Sigmoid colon (tissue), 7 donors: ENCODE results near the gene ANXA2R. TPM values are rescaled to one million over a fixed set of nuclear protein-coding genes. Genes with fewer than 3 reads are reported as not detected.
"Not testable (repeated sequence)": the region's sequence is repeated elsewhere in the genome, so short reads cannot be mapped to it uniquely, and the experiment has no call there.

Experiments used
- DNase-seq: peaks from one replicate; pipeline ENCODE4 v3.0.0-alpha.2; 2019
- H3K27ac ChIP-seq, 4 donors: fragments of 200-600 bp; sonication (generic); one replicate each; pipeline ENCODE4 v1.5.1; 2016 to 2019; ENCODE audit warnings: mild to moderate bottlenecking in 1 of 4
- H3K27me3 ChIP-seq, 3 donors: fragments of 200-600 bp; sonication (generic); one replicate each; pipeline ENCODE4 v1.5.1; 2019; ENCODE audit warnings: mild to moderate bottlenecking in 1 of 3
- H3K36me3 ChIP-seq, 4 donors: fragments of 200-600 bp; sonication (generic); one replicate each; pipeline ENCODE4 v1.5.1; 2016 to 2019
- H3K4me1 ChIP-seq, 4 donors: fragments of 200-600 bp; sonication (generic); one replicate each; pipeline ENCODE4 v1.5.1; 2017 to 2019
- H3K4me3 ChIP-seq, 4 donors: fragments of 200-600 bp; sonication (generic); one replicate each; pipeline ENCODE4 v1.5.1; 2017 to 2019; ENCODE audit warnings: mild to moderate bottlenecking in 2 of 4, moderate library complexity in 1 of 4
- H3K9me3 ChIP-seq, 4 donors: fragments of 200-600 bp in 3 of 4; sonication (generic) in 3 of 4; one replicate each; pipeline versions ENCODE4 v1.5.1 to v1.6.1; 2013 to 2019
- CTCF ChIP-seq, 4 experiments: fragments of 450-650 bp in 3 of 4; fragments of 200-600 bp in 1 of 4; IDR thresholded peaks; one replicate each; pipeline ENCODE4 v1.5.1; 2016 to 2019; ENCODE audit warnings: antibody characterized with exemption in 4 of 4, mild to moderate bottlenecking in 3 of 4, moderate library complexity in 2 of 4
- EP300 ChIP-seq, 4 donors: sonication (generic); formaldehyde crosslinking; IDR thresholded peaks; one replicate each; pipeline ENCODE4 v1.6.1; 2017; ENCODE audit warnings: antibody characterized with exemption in 4 of 4
- POLR2A ChIP-seq, 2 donors: fragments of 450-650 bp; IDR thresholded peaks; one replicate each; pipeline ENCODE4 v1.6.1; 2016; ENCODE audit warnings: antibody characterized with exemption in 2 of 2, mild to moderate bottlenecking in 2 of 2, moderate library complexity in 2 of 2
- POLR2AphosphoS5 ChIP-seq, 4 donors: sonication (generic); formaldehyde crosslinking; IDR thresholded peaks; one replicate each; pipeline ENCODE4 v1.6.1; 2017; ENCODE audit warnings: antibody characterized with exemption in 4 of 4
- WGBS, 2 donors: extraction: QIAGEN DNeasy Blood & Tissue Kit; methylation state at CpG; one replicate each; pipeline ENCODE4 v1.1.7; 2013; 5-methylcytosine and 5-hydroxymethylcytosine counted together
- intact Hi-C: fragments of 100-400 bp; cut with DNase I; formaldehyde crosslinking; loops from one replicate; pipeline ENCODE4 v1.15.1; 2023
- polyA plus RNA-seq, 3 donors: library from polyadenylated mRNA; stranded (reverse); fragments of 200-250 nt; gene quantifications; one replicate each; pipeline ENCODE4 v1.2.3, GENCODE V29; 2013
- total RNA-seq, 4 donors: library from RNA; depleted of rRNA; stranded (reverse); fragments of >200 nt; gene quantifications; one replicate each; pipeline ENCODE4 v1.1.0, GENCODE V29; 2016
- donor health status: healthy with polysubstance abuse.
- donor health status: Bipolar disorder and iron deficiency.
- donor health status: healthy.

ANXA2R gene, protein sequence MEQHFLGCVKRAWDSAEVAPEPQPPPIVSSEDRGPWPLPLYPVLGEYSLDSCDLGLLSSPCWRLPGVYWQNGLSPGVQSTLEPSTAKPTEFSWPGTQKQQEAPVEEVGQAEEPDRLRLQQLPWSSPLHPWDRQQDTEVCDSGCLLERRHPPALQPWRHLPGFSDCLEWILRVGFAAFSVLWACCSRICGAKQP
- total RNA-seq (1 to 10 TPM; 1.8 to 4.4 (median 3.7) TPM), polyA plus RNA-seq (10 to 100 TPM in 1 of 3 donors, 1 to 10 TPM in 1, under 1 TPM in 1; 0.69 to 12.4 (median 1.8) TPM)

GRCh38 chr5:43040287-43041098 is at the start of gene ANXA2R:
TSS of gene ANXA2R (minus strand) at chr5:43040319. CDS start at chr5:43040046, 273 bp downstream.
- H3K4me1 ChIP-seq: peaks cover 0 to 47% (median 31%) of the 10 kb centered on the region in 4 donors
- TF ChIP-seq CTCF (IDR thresholded peaks at IDR 0.05) (peak; percentile 49 to 78 (median 62)), POLR2A (IDR thresholded peaks at IDR 0.05) (peak in 1 of 2 donors; percentile 12), EP300 (IDR thresholded peaks at IDR 0.05) (no peak), POLR2AphosphoS5 (IDR thresholded peaks at IDR 0.05) (peak in 3 of 4 donors; percentile 62 to 67 (median 62))
- H3K9me3 ChIP-seq: no peaks in the 10 kb centered on the region
- intact Hi-C loops: loop anchor here (1.0 to 5.0 kb wide), 6 partner anchors 20 to 133 kb away; no protein-coding TSS in a partner anchor
- H3K4me3 ChIP-seq: peak within 1 kb of the TSS; percentile 60 to 67 (median 64)
- H3K27me3 ChIP-seq: peaks cover 20 to 89% (median 50%) of the 10 kb centered on the region in 3 donors
- 2 to 3% methylated on average over 47 of the region's 47 CpGs for WGBS, 2 donors
- H3K36me3 ChIP-seq: no peaks in the 10 kb centered on the region
- H3K27ac ChIP-seq: peak within 1 kb of the TSS; percentile 89 to 92 (median 89)
- DNase-seq: peak; percentile 92

DNA sequence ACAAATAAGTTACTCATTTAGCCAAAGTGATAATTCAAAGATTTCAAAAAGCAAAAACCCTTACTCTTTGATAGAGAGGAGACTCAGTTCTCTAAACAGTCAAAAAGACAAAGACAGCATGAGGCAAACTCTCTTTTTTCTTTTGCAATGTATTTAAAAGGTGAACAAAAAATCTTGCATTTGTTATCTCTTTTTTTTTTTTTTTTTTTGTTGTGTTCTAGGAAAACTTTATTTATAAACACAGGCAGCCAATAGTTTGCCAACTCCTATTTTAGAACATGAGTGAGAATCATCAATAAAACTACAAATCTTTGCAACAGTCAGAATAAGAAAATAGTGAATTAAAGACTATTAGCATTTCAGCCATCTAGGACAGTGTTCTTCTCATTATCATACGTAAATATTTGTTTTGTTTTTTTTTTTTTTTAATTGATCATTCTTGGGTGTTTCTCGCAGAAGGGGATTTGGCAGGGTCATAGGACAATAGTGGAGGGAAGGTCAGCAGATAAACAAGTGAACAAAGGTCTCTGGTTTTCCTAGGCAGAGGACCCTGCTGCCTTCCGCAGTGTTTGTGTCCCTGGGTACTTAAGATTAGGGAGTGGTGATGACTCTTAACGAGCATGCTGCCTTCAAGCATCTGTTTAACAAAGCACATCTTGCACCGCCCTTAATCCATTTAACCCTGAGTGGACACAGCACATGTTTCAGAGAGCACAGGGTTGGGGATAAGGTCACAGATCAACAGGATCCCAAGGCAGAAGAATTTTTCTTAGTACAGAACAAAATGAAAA is 46.2 kb upstream of the ANXA2R start:
- H3K27me3 ChIP-seq, H3K4me1 ChIP-seq, H3K4me3 ChIP-seq, H3K9me3 ChIP-seq, intact Hi-C loops, DNase-seq, H3K27ac ChIP-seq, H3K36me3 ChIP-seq: not testable (repeated sequence)
- 85 to 97% methylated on average over 2 of the region's 5 CpGs for WGBS, 2 donors

DNA sequence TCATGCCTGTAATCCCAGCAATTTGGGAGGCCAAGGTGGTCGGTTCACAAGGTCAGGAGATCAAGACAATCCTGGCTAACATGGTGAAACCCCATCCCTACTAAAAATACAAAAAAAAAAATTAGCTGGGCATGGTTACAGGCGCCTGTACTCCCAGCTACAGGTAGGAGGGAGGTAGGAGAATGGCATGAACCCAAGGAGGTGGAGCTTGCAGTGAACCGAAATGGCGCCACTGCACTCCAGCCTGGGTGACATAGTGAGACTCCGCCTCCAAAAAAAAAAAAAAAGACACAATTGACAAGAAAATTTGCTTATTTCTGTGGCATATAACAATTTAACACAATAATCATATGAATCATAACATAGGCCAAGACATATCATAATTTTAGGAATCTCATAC is 45.3 kb upstream of the ANXA2R start:
- H3K36me3 ChIP-seq: peaks cover 0 to 15% (median 0%) of the 10 kb centered on the region in 4 donors
- no peaks in the 10 kb centered on the region for H3K9me3 ChIP-seq
- no peak for TF ChIP-seq POLR2AphosphoS5 (IDR thresholded peaks at IDR 0.05)
- no peak for TF ChIP-seq EP300 (IDR thresholded peaks at IDR 0.05)
- no peak for TF ChIP-seq POLR2A (IDR thresholded peaks at IDR 0.05)
- no peak for TF ChIP-seq CTCF (IDR thresholded peaks at IDR 0.05)
- no peak for DNase-seq
- WGBS, 2 donors: 97 to 98% methylated on average over 5 of the region's 5 CpGs
- no peaks in the 10 kb centered on the region for H3K4me1 ChIP-seq
- H3K27ac ChIP-seq: no peak overlapping the region
- intact Hi-C loops: no loop called here
- no peaks in the 10 kb centered on the region for H3K27me3 ChIP-seq
- no peak overlapping the region for H3K4me3 ChIP-seq

- H3K9me3 ChIP-seq, H3K27ac ChIP-seq, intact Hi-C loops, DNase-seq, H3K4me1 ChIP-seq, H3K27me3 ChIP-seq, H3K4me3 ChIP-seq: not testable (repeated sequence)
- H3K36me3 ChIP-seq: peaks cover 0 to 23% (median 2%) of the 10 kb centered on the region in 4 donors
- WGBS, 2 donors: 97 to 98% methylated on average over 7 of the region's 7 CpGs
Observed at GRCh38 chr5:43084468-43084867, 44.3 kb upstream of the ANXA2R start.

DNA sequence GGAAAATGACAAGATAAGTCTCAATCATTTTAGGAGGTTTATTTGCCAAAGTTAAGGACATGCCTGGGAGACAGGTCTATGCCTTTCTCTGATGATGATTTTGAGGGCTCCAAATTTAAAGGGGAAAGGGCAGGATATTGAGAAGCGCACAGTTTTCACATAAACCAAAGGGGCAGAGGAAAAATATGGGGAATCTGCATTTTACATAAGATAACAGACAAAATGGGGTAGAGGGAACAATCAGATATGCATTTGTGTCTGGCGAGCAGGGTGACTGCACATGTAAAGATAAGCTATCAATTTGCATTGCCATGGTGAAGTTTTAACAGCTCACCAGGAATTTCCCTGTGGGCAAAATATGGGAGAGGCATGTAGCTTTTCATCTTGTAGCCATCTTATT is 41.2 kb upstream of the ANXA2R start:
- WGBS, 2 donors: 93 to 94% methylated on average over 2 of the region's 2 CpGs
- H3K27ac ChIP-seq: not testable (repeated sequence)

DNA sequence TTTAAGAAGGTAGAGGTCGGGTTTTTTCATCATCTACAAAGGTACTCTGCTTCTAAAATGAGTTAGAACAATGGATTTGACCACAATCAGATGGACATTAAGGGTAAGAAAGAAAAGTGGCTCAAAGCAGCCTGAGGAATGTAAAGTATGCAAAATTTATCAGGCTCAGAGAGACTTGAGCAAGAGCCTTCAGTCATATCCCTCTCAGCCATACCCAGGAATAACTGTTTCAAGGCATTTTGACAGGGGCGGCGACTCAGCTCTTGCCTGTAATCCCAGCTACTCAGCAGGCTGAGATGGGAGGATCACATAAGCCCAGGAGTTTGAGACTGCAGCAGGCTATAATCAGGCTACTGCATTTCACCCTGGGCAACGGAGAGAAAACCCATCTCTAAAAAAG is 38.8 kb upstream of the ANXA2R start:
- intact Hi-C loops: no loop called here
- DNase-seq: no peak
- no peaks in the 10 kb centered on the region for H3K27me3 ChIP-seq
- WGBS, 2 donors: 96 to 97% methylated on average over 4 of the region's 4 CpGs
- no peaks in the 10 kb centered on the region for H3K4me1 ChIP-seq
- H3K27ac ChIP-seq: no peak overlapping the region
- no peaks in the 10 kb centered on the region for H3K9me3 ChIP-seq
- peaks cover 0 to 43% (median 2%) of the 10 kb centered on the region in 4 donors for H3K36me3 ChIP-seq
- TF ChIP-seq POLR2AphosphoS5 (IDR thresholded peaks at IDR 0.05) (no peak), CTCF (IDR thresholded peaks at IDR 0.05) (no peak), EP300 (IDR thresholded peaks at IDR 0.05) (no peak), POLR2A (IDR thresholded peaks at IDR 0.05) (no peak)
- H3K4me3 ChIP-seq: no peak overlapping the region

More for the DNA sequence above, 41.2 kb upstream of the ANXA2R start:
- H3K9me3 ChIP-seq, H3K4me3 ChIP-seq, H3K27me3 ChIP-seq, H3K4me1 ChIP-seq, DNase-seq, intact Hi-C loops: not testable (repeated sequence)
- peaks cover 0 to 33% (median 2%) of the 10 kb centered on the region in 4 donors for H3K36me3 ChIP-seq

DNA sequence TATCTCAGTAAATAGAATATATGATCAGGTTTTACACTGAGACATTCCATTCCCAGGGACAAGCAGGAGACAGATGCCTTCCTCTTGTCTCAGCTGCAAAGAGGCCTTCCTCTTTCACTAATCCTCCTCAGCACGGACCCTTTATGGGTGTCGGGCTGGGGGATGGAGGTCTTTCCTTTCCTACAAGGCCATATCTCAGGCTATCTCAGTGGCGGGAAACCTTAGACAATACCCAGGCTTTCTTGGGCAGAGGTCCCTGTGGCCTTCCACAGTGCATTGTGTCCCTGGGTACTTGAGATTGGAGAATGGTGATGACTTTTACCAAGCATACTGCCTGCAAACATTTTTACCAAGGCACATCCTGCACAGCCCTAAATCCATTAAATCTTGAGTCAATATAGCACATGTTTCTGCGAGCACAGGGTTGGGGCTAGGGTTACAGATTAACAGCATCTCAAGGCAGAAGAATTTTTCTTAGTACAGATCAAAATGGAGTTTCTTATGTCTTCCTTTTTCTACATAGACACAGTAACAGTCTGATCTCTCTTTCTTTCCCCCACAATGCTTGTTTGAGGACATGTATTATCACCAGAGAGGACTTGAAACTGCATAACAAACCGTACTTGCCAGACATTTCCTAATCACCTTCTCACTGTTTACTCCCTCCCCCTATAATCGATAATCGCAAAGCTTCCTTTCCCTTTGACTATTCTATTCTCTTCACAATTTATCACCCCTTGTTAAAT is 37.5 kb upstream of the ANXA2R start:
- DNase-seq, intact Hi-C loops, H3K9me3 ChIP-seq, H3K4me1 ChIP-seq, H3K4me3 ChIP-seq, H3K27ac ChIP-seq, H3K27me3 ChIP-seq: not testable (repeated sequence)
- peaks cover 0 to 42% (median 2%) of the 10 kb centered on the region in 4 donors for H3K36me3 ChIP-seq
- 69 to 79% methylated on average over 7 of the region's 7 CpGs for WGBS, 2 donors
